HepG2 (cell line): Measurements from ENCODE around the gene OR7G1. TPM values are rescaled to one million over a fixed set of nuclear protein-coding genes. Genes with fewer than 3 reads are reported as not detected.

Experiments
- ATAC-seq: fragments of 200-7000 bp; cut with Tn5 transposase; 3 replicates; pipeline ENCODE4 v1.9.1; 2020; ENCODE audit warnings: mild to moderate bottlenecking, moderate library complexity
- BruUV-seq: library from RNA; stranded (reverse); fragments of 400-500 nt; replicated peaks from 2 replicates; lab custom pipeline; 2021; lab: Mats Ljungman, UMichigan
- CTCF ChIA-PET: fragments of 300-600 bp; formaldehyde crosslinking; extraction: SDS; loops from one replicate; lab custom pipeline; 2021; ENCODE audit warnings: low total read pairs, inconsistent platforms, low intra/inter-chr PET ratio; lab: Yijun Ruan, JAX
- POLR2A ChIA-PET: fragments of 350-600 bp; sonication (Branson Sonifier 250); formaldehyde crosslinking; loops from one replicate; lab custom pipeline; 2020; ENCODE audit warnings: antibody characterized with exemption, inconsistent platforms; lab: Yijun Ruan, JAX
- DNase-seq: peaks from one replicate; pipeline ENCODE4 v3.0.0-alpha.2; 2015; ENCODE audit warnings: low spot score
- FAIRE-seq: peaks from 3 replicates; lab custom pipeline; 2011; peaks lifted over from hg19 to GRCh38; lab: Jason Lieb, UNC
- H2AFZ ChIP-seq: one replicate; pipeline ENCODE4 v1.6.1; 2011; ENCODE audit warnings: low read length, inconsistent platforms
- H3K27ac ChIP-seq: fragments of 300-600 bp; 3 replicates; pipeline ENCODE4 v1.8.0; 2011; ENCODE audit warnings: mixed run types, mild to moderate bottlenecking, mixed read lengths, low read length, inconsistent platforms; ENCODE audit not compliant: insufficient read depth; ENCODE audit errors: extremely low read length
- H3K27me3 ChIP-seq, 2 experiments: fragments of 200-600 bp in 1 of 2; 2 replicates in 1 of 2; 3 replicates in 1 of 2; pipeline versions ENCODE4 v1.6.0 to v1.8.0; 2011; ENCODE audit warnings: low read length in 2 of 2, mild to moderate bottlenecking in 2 of 2, moderate library complexity in 2 of 2, inconsistent platforms in 1 of 2; ENCODE audit not compliant: insufficient read depth in 2 of 2, control insufficient read depth in 1 of 2
- H3K36me3 ChIP-seq, 2 experiments: fragments of 200-600 bp in 1 of 2; replicated peaks in 1 of 2; 2 replicates in 1 of 2; 3 replicates in 1 of 2; pipeline versions ENCODE4 v1.5.1 to v1.8.0; 2011; ENCODE audit warnings: low read length in 2 of 2, inconsistent platforms in 1 of 2; ENCODE audit not compliant: insufficient read depth in 2 of 2, control insufficient read depth in 1 of 2
- H3K4me1 ChIP-seq: 2 replicates; pipeline ENCODE4 v1.5.1; 2012; ENCODE audit warnings: low read length, inconsistent platforms; ENCODE audit not compliant: insufficient read depth
- H3K4me2 ChIP-seq: 2 replicates; pipeline ENCODE4 v1.6.0; 2011; ENCODE audit warnings: low read depth, low read length, inconsistent platforms
- H3K4me3 ChIP-seq, 3 experiments: fragments of 200-600 bp in 1 of 3; sonication (generic), shearing (Covaris generic) in 1 of 3; replicated peaks in 1 of 3; 2 replicates each; pipeline ENCODE4 v1.5.1; 2011 to 2016; ENCODE audit warnings: low read length in 3 of 3, inconsistent platforms in 2 of 3, low read depth in 2 of 3, mild to moderate bottlenecking in 2 of 3, control low read depth in 1 of 3, mixed read lengths in 1 of 3; ENCODE audit not compliant: insufficient read depth in 1 of 3
- H3K79me2 ChIP-seq: one replicate; pipeline ENCODE4 v1.6.1; 2011; ENCODE audit warnings: low read length, inconsistent platforms; ENCODE audit not compliant: insufficient read depth
- H3K9ac ChIP-seq: 2 replicates; pipeline ENCODE4 v1.6.0; 2011; ENCODE audit warnings: mild to moderate bottlenecking, low read depth, low read length, inconsistent platforms; ENCODE audit not compliant: insufficient read depth
- H3K9me3 ChIP-seq: 2 replicates; pipeline ENCODE4 v1.5.1; 2012; ENCODE audit warnings: mild to moderate bottlenecking, low read length
- H4K20me1 ChIP-seq: 2 replicates; pipeline ENCODE4 v1.6.0; 2011; ENCODE audit warnings: inconsistent platforms, mild to moderate bottlenecking, low read length, moderate library complexity; ENCODE audit not compliant: insufficient read depth
- DNMT3B ChIP-seq: conservative IDR thresholded peaks from 2 replicates; pipeline ENCODE4 v1.6.1; 2016; ENCODE audit warnings: missing biosample characterization, control low read depth
- ISX ChIP-seq: sonication (generic); formaldehyde crosslinking; conservative IDR thresholded peaks from 2 replicates; pipeline ENCODE4 v1.5.0; 2020; ENCODE audit warnings: missing genetic modification reagents
- NFIC ChIP-seq: IDR thresholded peaks from 2 replicates; pipeline ENCODE4 v1.6.1; 2012; ENCODE audit warnings: mild to moderate bottlenecking, low read length, inconsistent platforms
- NONO ChIP-seq, 2 experiments: fragments of 450-650 bp in 1 of 2; sonication (generic) in 1 of 2; formaldehyde crosslinking in 1 of 2; IDR thresholded peaks in 1 of 2; conservative IDR thresholded peaks in 1 of 2; 2 replicates each; pipeline versions ENCODE4 v1.6.1 to v1.8.0; 2017 to 2022; ENCODE audit warnings: mild to moderate bottlenecking in 1 of 2, missing genetic modification reagents in 1 of 2, moderate library complexity in 1 of 2
- RBFOX2 ChIP-seq: fragments of 200-400 bp; formaldehyde crosslinking; IDR thresholded peaks from 2 replicates; pipeline ENCODE4 v1.6.1; 2017; ENCODE audit warnings: low read depth, mild to moderate bottlenecking, low read length
- ZNF121 ChIP-seq: sonication (generic); formaldehyde crosslinking; IDR thresholded peaks from 2 replicates; pipeline ENCODE4 v1.5.0; 2020; ENCODE audit warnings: mild to moderate bottlenecking, missing genetic modification reagents
- ZNF160 ChIP-seq: sonication (generic); formaldehyde crosslinking; IDR thresholded peaks from 2 replicates; pipeline ENCODE4 v1.8.0; 2022; ENCODE audit warnings: mild to moderate bottlenecking, inconsistent platforms, missing genetic modification reagents
- ZNF234 ChIP-seq: sonication (generic); formaldehyde crosslinking; conservative IDR thresholded peaks from 2 replicates; pipeline ENCODE4 v1.5.1; 2020; ENCODE audit warnings: mild to moderate bottlenecking, missing genetic modification reagents
- ZNF337 ChIP-seq: sonication (generic); formaldehyde crosslinking; IDR thresholded peaks from 2 replicates; pipeline ENCODE4 v1.5.1; 2020; ENCODE audit warnings: missing genetic modification reagents, low read depth, mild to moderate bottlenecking, borderline replicate concordance
- ZNF619 ChIP-seq: sonication (generic); formaldehyde crosslinking; IDR thresholded peaks from 2 replicates; pipeline ENCODE4 v1.4.0; 2020; ENCODE audit warnings: mild to moderate bottlenecking, missing genetic modification reagents
- ZNF772 ChIP-seq: sonication (generic); formaldehyde crosslinking; IDR thresholded peaks from 2 replicates; pipeline ENCODE4 v1.5.0; 2020; ENCODE audit warnings: mild to moderate bottlenecking, missing genetic modification reagents
- ZSCAN12 ChIP-seq: sonication (generic); formaldehyde crosslinking; IDR thresholded peaks from 2 replicates; pipeline ENCODE4 v1.9.0; 2021; ENCODE audit warnings: mild to moderate bottlenecking, missing genetic modification reagents
- WGBS: methylation state at CpG from one replicate; pipeline ENCODE4 v1.1.6; 2017; ENCODE audit warnings: low lambda C conversion rate; 5-methylcytosine and 5-hydroxymethylcytosine counted together
- in situ Hi-C: cut with HindIII; loops from 2 replicates; pipeline ENCODE4 v1.10.0; 2017; ENCODE audit warnings: low pct_unique_long_range_greater_than_20kb; ENCODE audit not compliant: extremely low pct_ligation_motif_present
- intact Hi-C: fragments of 100-400 bp; cut with micrococcal nuclease; formaldehyde crosslinking; loops from one replicate; pipeline ENCODE4 v1.10.0; 2022; ENCODE audit not compliant: unreplicated experiment
- polyA plus RNA-seq, 8 experiments: library from polyadenylated mRNA; depleted of rRNA in 3 of 8; stranded (reverse) in 7 of 8; unstranded in 1 of 8; fragments of >200 nt; fragmentation: Illumina TruSeq in 4 of 8; extraction: Trizol in 4 of 8; gene quantifications; 2 replicates each; pipeline versions ENCODE4 v1.2.1 to v1.2.3, GENCODE V29; 2011 to 2016; ENCODE audit warnings: low read depth in 4 of 8, missing spikeins in 1 of 8, mixed read lengths in 1 of 8; ENCODE audit not compliant: insufficient read depth in 1 of 8
- total RNA-seq, 5 experiments: library from RNA; depleted of rRNA; stranded (reverse); fragments of >200 nt; fragmentation: Illumina TruSeq; extraction: Trizol; gene quantifications; 2 replicates each; pipeline ENCODE4 v1.2.3, GENCODE V29; 2016; ENCODE audit warnings: low read depth in 1 of 5
- TF ChIP-seq, protein P1 (sequence below): sonication (generic); formaldehyde crosslinking; IDR thresholded peaks from 2 replicates; pipeline ENCODE4 v1.4.0; 2020; ENCODE audit warnings: missing genetic modification reagents

Gene OR7G1
- total and polyA plus RNA-seq, 2 of the 13 experiments (the other 11 are each of a cell fraction or from before 2014, with no cell fraction given): not detected

DNA sequence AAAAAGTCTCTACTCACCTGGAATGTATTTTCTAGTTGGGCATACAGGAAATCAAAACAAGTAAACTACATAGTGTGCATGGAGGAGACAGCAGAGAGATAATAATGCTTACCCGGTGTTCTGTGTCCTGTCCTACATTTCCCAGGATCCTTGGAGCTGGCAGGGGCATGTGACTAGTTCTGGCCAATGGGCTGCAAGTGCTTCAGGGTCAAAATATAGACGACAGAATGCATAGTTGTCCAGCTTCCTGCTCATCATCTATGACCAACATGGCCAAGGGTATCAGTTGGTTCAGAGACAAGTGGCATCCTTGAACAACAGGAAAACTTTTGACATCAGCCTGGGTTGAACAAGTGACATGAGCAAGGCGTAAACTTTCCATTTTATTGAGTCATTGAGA, 33.1 kb upstream of the OR7G1 start (continued):
- TF ChIP-seq, protein P1, sequence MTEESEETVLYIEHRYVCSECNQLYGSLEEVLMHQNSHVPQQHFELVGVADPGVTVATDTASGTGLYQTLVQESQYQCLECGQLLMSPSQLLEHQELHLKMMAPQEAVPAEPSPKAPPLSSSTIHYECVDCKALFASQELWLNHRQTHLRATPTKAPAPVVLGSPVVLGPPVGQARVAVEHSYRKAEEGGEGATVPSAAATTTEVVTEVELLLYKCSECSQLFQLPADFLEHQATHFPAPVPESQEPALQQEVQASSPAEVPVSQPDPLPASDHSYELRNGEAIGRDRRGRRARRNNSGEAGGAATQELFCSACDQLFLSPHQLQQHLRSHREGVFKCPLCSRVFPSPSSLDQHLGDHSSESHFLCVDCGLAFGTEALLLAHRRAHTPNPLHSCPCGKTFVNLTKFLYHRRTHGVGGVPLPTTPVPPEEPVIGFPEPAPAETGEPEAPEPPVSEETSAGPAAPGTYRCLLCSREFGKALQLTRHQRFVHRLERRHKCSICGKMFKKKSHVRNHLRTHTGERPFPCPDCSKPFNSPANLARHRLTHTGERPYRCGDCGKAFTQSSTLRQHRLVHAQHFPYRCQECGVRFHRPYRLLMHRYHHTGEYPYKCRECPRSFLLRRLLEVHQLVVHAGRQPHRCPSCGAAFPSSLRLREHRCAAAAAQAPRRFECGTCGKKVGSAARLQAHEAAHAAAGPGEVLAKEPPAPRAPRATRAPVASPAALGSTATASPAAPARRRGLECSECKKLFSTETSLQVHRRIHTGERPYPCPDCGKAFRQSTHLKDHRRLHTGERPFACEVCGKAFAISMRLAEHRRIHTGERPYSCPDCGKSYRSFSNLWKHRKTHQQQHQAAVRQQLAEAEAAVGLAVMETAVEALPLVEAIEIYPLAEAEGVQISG (CRISPR knock-in tag): no peak

DNA sequence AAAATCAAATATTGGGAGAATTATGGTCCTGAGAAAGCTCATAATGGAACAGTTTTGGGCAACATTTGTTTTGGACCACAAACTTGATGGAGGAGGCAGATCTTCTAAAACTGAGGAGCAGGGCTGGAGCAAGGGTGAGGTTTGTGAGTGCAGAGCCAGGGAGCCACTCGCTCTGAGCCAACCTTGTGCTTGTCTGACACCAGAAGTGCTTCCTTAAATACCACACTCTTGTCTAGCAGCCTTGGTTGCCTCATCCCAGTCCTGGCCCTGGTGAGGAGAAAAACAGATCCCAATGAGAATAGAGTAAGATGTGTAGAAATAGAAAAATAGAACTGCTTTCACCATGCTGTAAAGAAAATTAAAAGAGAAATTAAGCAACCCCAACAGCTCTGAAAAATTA, 31.3 kb upstream of the OR7G1 start:
- Histone ChIP-seq H3K36me3 (peaks cover 8 to 37% of the 10 kb centered on the region in 2 experiments; a peak in 4 of 5 replicates), H3K4me1 (peaks cover 11% of the 10 kb centered on the region), H4K20me1 (peaks cover 16% of the 10 kb centered on the region; the same call in 1 of the 2 replicates), H3K4me2 (no peak overlapping the region)
- intact Hi-C loops: no loop called here
- in situ Hi-C loops: loop anchor here (25.0 kb wide), 1 partner anchor 640 kb away; no protein-coding TSS in a partner anchor
- no peak for TF ChIP-seq ISX
- no peak for TF ChIP-seq ZNF772 (CRISPR knock-in tag)
- TF ChIP-seq ZSCAN12: no peak
- TF ChIP-seq RBFOX2: no peak
- TF ChIP-seq ZNF234 (CRISPR knock-in tag): no peak
- no peak for TF ChIP-seq ZNF337 (CRISPR knock-in tag)
- TF ChIP-seq ZNF619 (CRISPR knock-in tag): no peak
- no peak for TF ChIP-seq NFIC
- TF ChIP-seq NONO (IDR thresholded peaks at IDR 0.05): no peak
- TF ChIP-seq NONO (CRISPR knock-in tag; conservative IDR thresholded peaks at IDR 0.05): no peak
- no peak for TF ChIP-seq DNMT3B (CRISPR knock-in tag)
- no peak for TF ChIP-seq ZNF160 (CRISPR knock-in tag)
- TF ChIP-seq ZNF121 (CRISPR knock-in tag): no peak
- TF ChIP-seq, all 625 proteins: peak for 0
- POLR2A ChIA-PET: no interaction called here
- CTCF ChIA-PET: no interaction called here
- no peak overlapping the region for H2AFZ ChIP-seq
- WGBS: 93% methylated on average over 1 of the region's 1 CpG
- ATAC-seq (no peak), FAIRE-seq (no peak), DNase-seq (no peak)
- no peak overlapping the region for H3K4me3 ChIP-seq
- H3K27ac ChIP-seq: no peak overlapping the region
- BruUV-seq: no TSS peak
- no peaks in the 10 kb centered on the region for H3K27me3 ChIP-seq
- H3K9me3 ChIP-seq: peaks cover 38% of the 10 kb centered on the region
- peaks cover 94% of the 10 kb centered on the region for H3K79me2 ChIP-seq
- H3K9ac ChIP-seq: no peak overlapping the region
